ENCODE data around the gene CYP4A22.

Gene CYP4A22

DNA sequence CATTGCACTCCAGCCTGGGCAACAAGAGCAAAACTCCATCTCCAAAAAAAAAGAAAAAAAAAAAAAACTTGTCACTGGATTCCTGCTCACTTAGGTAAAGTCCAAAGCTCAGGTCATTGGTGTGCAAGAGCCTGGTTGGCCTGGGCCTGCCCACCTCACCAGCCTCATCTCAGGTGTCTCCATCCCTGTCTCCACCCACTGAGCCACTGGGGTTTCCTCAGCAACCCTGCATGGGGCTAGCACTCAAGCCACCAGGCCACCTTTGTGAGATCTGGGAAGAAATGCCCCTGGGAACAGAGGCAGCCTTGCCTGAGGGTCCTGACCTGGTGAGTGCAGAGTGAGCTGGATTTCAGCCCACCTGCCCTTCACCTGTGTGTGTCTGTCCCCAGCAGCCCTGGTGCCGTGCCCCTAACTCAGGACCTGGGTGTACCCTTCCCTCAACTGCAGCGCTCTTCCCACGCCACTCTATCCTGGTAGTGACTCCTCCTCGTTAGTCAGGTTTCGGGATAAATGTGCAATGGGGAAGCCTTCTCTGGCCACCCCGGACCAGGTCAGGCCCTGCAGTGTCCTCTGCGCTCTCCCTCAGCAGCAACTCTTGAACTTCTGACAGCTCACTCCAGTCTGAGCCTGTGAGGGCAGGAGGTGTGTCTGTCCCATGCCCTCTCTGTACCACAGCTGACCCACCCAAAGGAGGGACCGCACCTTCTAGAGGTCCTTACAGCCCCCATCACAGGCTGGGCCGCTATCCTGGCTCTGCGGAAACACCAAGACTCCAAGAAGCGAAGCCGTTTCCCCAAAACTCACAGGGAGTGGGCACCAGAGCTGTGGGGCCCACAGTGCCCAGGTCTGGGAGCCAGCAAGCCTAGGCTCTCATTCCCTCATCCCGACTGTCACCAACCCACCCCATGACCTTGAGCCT lies 49.3 kb downstream of the CYP4A22 start:
- no peaks in the 10 kb centered on the region for H3K36me3 ChIP-seq (ENCODE audit: insufficient read depth, low read length)
- H2AFZ ChIP-seq (ENCODE audit: low read length, unreplicated experiment), result no peak overlapping the region
- no peaks in the 10 kb centered on the region for H3K79me2 ChIP-seq (ENCODE audit: control insufficient read depth, insufficient read depth, low read length, unreplicated experiment)
- no peak overlapping the region for H3K4me3 ChIP-seq (ENCODE audit: low read depth, low read length)
- H3K27me3 ChIP-seq (ENCODE audit: insufficient read depth, low read length), result no peaks in the 10 kb centered on the region
- no peak overlapping the region for H3K27ac ChIP-seq (ENCODE audit: low read depth, low read length)
- H3K4me1 ChIP-seq (ENCODE audit: control insufficient read depth, insufficient read depth, low read length, unreplicated experiment), result peaks cover 20% of the 10 kb centered on the region

DNA sequence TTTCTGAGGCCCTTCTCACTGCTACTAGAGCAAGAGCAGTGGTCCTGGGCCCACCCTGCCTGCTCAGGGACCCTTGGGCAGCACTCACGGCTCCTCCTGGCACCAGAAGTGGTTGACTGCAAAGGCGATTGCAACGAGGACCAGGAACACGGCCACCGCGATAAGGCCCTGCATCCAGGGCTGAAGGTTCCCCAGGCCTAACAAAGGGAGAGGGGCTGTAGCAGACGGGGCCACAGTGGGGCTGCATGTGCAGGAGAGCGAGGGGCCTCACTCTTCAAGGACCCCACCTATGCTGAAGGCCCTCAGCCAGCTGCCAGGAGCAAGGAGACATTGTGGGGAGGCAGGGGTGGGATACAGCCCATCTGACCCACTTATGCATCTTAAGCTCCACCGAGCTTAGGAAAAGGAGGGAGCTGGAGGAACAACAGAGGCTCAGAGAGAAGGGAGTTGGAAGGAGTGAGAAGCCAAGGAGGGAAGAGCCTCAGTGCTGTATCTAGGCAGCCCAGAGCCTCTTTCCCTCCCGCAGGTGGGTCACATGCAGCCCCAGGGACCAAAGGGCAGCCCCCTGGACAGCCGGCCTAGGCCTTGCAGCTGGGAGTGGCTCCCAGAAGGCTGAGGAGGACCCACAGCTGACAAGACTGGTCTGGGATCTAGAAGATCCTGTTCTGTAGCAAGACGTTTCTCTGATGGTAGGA lies 50.1 kb downstream of the CYP4A22 start:
- H3K4me3 ChIP-seq (ENCODE audit: low read depth, low read length), result no peak overlapping the region
- no peaks in the 10 kb centered on the region for H3K36me3 ChIP-seq (ENCODE audit: insufficient read depth, low read length)
- H3K4me1 ChIP-seq (ENCODE audit: control insufficient read depth, insufficient read depth, low read length, unreplicated experiment), result peaks cover 15% of the 10 kb centered on the region
- H2AFZ ChIP-seq (ENCODE audit: low read length, unreplicated experiment), result no peak overlapping the region
- H3K27ac ChIP-seq (ENCODE audit: low read depth, low read length), result no peak overlapping the region
- no peaks in the 10 kb centered on the region for H3K27me3 ChIP-seq (ENCODE audit: insufficient read depth, low read length)
- H3K79me2 ChIP-seq (ENCODE audit: control insufficient read depth, insufficient read depth, low read length, unreplicated experiment), result no peaks in the 10 kb centered on the region

DNA sequence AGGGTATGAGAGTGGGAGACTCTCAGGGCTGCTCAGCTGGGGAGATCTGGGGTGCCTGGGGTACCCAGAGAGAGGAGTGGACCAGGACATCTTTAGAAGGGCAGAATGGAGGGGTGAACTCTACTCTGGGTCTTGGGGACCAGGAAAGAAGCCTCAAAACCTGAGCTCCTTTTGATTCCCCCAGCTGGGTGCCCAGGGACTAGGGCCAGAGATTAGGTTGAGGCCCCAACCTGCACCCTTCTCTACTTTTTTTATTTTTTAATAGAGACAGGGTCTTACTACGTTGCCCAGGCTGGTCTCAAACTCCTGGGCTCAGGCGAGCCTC lies 50.6 kb downstream of the CYP4A22 start:
- no peak overlapping the region for H3K27ac ChIP-seq (ENCODE audit: low read depth, low read length)
- H3K4me3 ChIP-seq (ENCODE audit: low read depth, low read length), result no peak overlapping the region
- no peaks in the 10 kb centered on the region for H3K27me3 ChIP-seq (ENCODE audit: insufficient read depth, low read length)
- no peaks in the 10 kb centered on the region for H3K36me3 ChIP-seq (ENCODE audit: insufficient read depth, low read length)
- H3K4me1 ChIP-seq (ENCODE audit: control insufficient read depth, insufficient read depth, low read length, unreplicated experiment), result peaks cover 15% of the 10 kb centered on the region
- no peaks in the 10 kb centered on the region for H3K79me2 ChIP-seq (ENCODE audit: control insufficient read depth, insufficient read depth, low read length, unreplicated experiment)
- H2AFZ ChIP-seq (ENCODE audit: low read length, unreplicated experiment), result no peak overlapping the region

GRCh38 chr1:47188791-47189785 lies 51.8 kb downstream of the CYP4A22 start:
- Histone ChIP-seq H3K27me3 (ENCODE audit: insufficient read depth, low read length) (peaks cover 3% of the 10 kb centered on the region; the same call in 1 of the 2 replicates), H3K4me1 (ENCODE audit: control insufficient read depth, insufficient read depth, low read length, unreplicated experiment) (peaks cover 15% of the 10 kb centered on the region), H2AFZ (ENCODE audit: low read length, unreplicated experiment) (no peak overlapping the region), H3K4me3 (ENCODE audit: low read depth, low read length) (no peak overlapping the region), H3K27ac (ENCODE audit: low read depth, low read length) (no peak overlapping the region), H3K36me3 (ENCODE audit: insufficient read depth, low read length) (no peaks in the 10 kb centered on the region), H3K79me2 (ENCODE audit: control insufficient read depth, insufficient read depth, low read length, unreplicated experiment) (no peaks in the 10 kb centered on the region)

GRCh38 chr1:47189844-47190508 lies 52.7 kb downstream of the CYP4A22 start, which contains the start of gene PDZK1IP1:
TSS of gene PDZK1IP1 (minus strand) at chr1:47190036. CDS start at chr1:47189932, 104 bp downstream.
- Histone ChIP-seq H3K4me1 (ENCODE audit: control insufficient read depth, insufficient read depth, low read length, unreplicated experiment) (peaks cover 15% of the 10 kb centered on the region), H3K36me3 (ENCODE audit: insufficient read depth, low read length) (no peaks in the 10 kb centered on the region), H2AFZ (ENCODE audit: low read length, unreplicated experiment) (peak within 1 kb of the TSS; percentile 70), H3K79me2 (ENCODE audit: control insufficient read depth, insufficient read depth, low read length, unreplicated experiment) (no peaks in the 10 kb centered on the region), H3K4me3 (ENCODE audit: low read depth, low read length) (no peak within 1 kb of the TSS), H3K27me3 (ENCODE audit: insufficient read depth, low read length) (peaks cover 9% of the 10 kb centered on the region; the same call in 1 of the 2 replicates), H3K27ac (ENCODE audit: low read depth, low read length) (no peak within 1 kb of the TSS)

DNA sequence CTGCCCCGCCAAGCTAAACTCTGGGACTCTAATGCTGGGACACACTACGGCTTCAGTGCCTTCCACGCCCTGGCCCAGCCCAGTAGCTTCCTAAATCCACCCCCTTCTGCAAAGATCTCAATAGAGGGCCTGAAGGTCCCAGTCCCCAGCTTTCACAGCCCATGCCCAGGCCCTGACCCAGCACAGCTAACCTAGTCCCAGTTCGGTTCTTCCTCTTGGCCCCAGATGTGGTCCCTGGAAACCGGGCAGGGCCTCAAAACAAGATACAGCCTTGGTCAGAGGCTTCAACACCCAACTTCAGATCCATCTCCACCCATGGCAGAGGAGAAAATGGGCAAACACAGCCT lies 53.2 kb downstream of the CYP4A22 start:
- H2AFZ ChIP-seq (ENCODE audit: low read length, unreplicated experiment), result peak overlapping the region; percentile 70
- no peaks in the 10 kb centered on the region for H3K36me3 ChIP-seq (ENCODE audit: insufficient read depth, low read length)
- no peak overlapping the region for H3K27ac ChIP-seq (ENCODE audit: low read depth, low read length)
- peaks cover 15% of the 10 kb centered on the region for H3K4me1 ChIP-seq (ENCODE audit: control insufficient read depth, insufficient read depth, low read length, unreplicated experiment)
- no peak overlapping the region for H3K4me3 ChIP-seq (ENCODE audit: low read depth, low read length)
- no peaks in the 10 kb centered on the region for H3K79me2 ChIP-seq (ENCODE audit: control insufficient read depth, insufficient read depth, low read length, unreplicated experiment)
- peaks cover 10% of the 10 kb centered on the region; the same call in 1 of the 2 replicates for H3K27me3 ChIP-seq (ENCODE audit: insufficient read depth, low read length)

GRCh38 chr1:47190857-47191256 lies 53.6 kb downstream of the CYP4A22 start:
- no peak overlapping the region for H3K4me3 ChIP-seq (ENCODE audit: low read depth, low read length)
- H3K36me3 ChIP-seq (ENCODE audit: insufficient read depth, low read length), result no peaks in the 10 kb centered on the region
- no peaks in the 10 kb centered on the region for H3K79me2 ChIP-seq (ENCODE audit: control insufficient read depth, insufficient read depth, low read length, unreplicated experiment)
- no peak overlapping the region for H2AFZ ChIP-seq (ENCODE audit: low read length, unreplicated experiment)
- no peak overlapping the region for H3K27ac ChIP-seq (ENCODE audit: low read depth, low read length)
- peaks cover 15% of the 10 kb centered on the region for H3K4me1 ChIP-seq (ENCODE audit: control insufficient read depth, insufficient read depth, low read length, unreplicated experiment)
- H3K27me3 ChIP-seq (ENCODE audit: insufficient read depth, low read length), result peaks cover 10% of the 10 kb centered on the region; the same call in 1 of the 2 replicates

DNA sequence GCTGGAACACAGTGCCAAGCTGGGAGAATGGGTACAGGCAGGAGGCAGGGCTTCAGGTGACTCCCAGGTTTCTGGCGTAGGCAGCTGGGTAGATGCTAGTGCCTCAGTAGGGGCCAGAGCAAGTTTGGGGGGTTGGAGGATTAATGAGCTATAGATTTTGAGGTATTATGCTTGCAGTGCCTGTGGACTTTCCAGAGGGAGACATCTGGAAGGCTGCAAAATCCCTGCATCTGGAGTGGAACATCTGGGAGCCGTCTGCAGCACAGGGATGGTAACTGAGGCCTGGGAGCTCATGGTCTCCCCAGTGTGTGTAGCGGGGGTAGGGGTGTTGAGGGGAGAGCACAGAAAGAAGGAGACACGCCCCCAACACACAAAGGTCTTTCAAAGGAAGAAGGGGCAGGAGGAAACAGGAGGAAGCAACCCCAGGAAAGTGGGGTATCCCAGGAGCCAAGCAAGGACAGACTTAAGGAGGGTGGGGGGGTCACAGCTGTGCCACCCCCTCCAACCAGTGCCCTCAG lies 54.8 kb downstream of the CYP4A22 start:
- no peaks in the 10 kb centered on the region for H3K79me2 ChIP-seq (ENCODE audit: control insufficient read depth, insufficient read depth, low read length, unreplicated experiment)
- H2AFZ ChIP-seq (ENCODE audit: low read length, unreplicated experiment), result no peak overlapping the region
- peaks cover 15% of the 10 kb centered on the region for H3K4me1 ChIP-seq (ENCODE audit: control insufficient read depth, insufficient read depth, low read length, unreplicated experiment)
- H3K27ac ChIP-seq (ENCODE audit: low read depth, low read length), result no peak overlapping the region
- peaks cover 10% of the 10 kb centered on the region for H3K27me3 ChIP-seq (ENCODE audit: insufficient read depth, low read length)
- H3K36me3 ChIP-seq (ENCODE audit: insufficient read depth, low read length), result no peaks in the 10 kb centered on the region
- no peak overlapping the region for H3K4me3 ChIP-seq (ENCODE audit: low read depth, low read length)

DNA sequence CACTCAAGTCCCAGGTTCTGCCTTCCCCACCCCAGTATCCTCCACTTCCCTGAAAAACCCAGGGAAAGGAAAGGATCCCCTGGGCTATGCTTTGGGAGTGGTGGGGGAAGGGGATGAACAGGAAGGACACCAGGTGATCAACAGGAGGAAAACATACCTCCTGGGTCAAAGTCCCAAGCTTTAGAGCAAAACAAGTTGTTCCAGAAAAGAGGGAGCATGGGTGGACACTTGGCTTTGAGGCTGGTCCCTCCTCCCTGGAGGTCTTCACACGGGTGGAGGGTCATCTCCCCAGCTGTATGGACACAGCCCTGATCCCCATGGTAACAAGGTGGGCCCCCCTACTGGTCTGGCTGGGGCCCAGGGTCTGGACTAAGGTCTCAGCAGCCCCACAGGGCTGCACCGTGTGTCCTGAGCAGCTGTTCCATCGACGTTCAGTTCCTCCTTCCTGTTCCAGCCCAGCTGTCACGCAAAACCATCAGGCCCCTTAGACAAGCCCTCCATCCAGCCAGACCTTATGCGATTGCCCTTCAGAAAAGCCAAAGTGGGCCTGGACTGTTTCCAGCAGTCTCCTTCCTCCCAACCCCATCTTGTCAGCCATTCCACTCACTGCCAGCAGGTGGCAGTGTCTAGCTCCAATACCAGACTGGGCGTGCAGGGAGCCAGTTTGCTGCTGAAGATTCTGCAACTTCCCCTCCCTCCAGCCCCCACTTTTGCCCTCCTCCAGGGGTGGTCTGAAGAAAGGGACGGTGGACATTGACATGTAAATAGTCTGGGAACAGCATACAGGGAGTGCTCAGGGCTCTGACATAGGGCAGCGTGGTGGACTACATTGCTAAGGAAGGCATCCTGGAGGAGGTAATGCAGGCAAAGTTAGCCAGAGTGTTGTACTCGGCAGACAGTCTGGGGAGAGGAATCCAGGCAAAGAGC lies 55.5 kb downstream of the CYP4A22 start:
- Histone ChIP-seq H3K79me2 (ENCODE audit: control insufficient read depth, insufficient read depth, low read length, unreplicated experiment) (no peaks in the 10 kb centered on the region), H3K27me3 (ENCODE audit: insufficient read depth, low read length) (peaks cover 12% of the 10 kb centered on the region), H3K4me1 (ENCODE audit: control insufficient read depth, insufficient read depth, low read length, unreplicated experiment) (peaks cover 15% of the 10 kb centered on the region), H3K27ac (ENCODE audit: low read depth, low read length) (no peak overlapping the region), H2AFZ (ENCODE audit: low read length, unreplicated experiment) (no peak overlapping the region), H3K4me3 (ENCODE audit: low read depth, low read length) (no peak overlapping the region), H3K36me3 (ENCODE audit: insufficient read depth, low read length) (no peaks in the 10 kb centered on the region)
